Measurements from ENCODE around the gene FGF22. TPM values are rescaled to one million over a fixed set of nuclear protein-coding genes. Genes with fewer than 3 reads are reported as not detected.

FGF22 gene
- total and polyA plus RNA-seq, 10 of the 15 experiments (the other 5 are each of a cell fraction or from before 2014, with no cell fraction given), result 0.05 TPM; not detected in 9

DNA sequence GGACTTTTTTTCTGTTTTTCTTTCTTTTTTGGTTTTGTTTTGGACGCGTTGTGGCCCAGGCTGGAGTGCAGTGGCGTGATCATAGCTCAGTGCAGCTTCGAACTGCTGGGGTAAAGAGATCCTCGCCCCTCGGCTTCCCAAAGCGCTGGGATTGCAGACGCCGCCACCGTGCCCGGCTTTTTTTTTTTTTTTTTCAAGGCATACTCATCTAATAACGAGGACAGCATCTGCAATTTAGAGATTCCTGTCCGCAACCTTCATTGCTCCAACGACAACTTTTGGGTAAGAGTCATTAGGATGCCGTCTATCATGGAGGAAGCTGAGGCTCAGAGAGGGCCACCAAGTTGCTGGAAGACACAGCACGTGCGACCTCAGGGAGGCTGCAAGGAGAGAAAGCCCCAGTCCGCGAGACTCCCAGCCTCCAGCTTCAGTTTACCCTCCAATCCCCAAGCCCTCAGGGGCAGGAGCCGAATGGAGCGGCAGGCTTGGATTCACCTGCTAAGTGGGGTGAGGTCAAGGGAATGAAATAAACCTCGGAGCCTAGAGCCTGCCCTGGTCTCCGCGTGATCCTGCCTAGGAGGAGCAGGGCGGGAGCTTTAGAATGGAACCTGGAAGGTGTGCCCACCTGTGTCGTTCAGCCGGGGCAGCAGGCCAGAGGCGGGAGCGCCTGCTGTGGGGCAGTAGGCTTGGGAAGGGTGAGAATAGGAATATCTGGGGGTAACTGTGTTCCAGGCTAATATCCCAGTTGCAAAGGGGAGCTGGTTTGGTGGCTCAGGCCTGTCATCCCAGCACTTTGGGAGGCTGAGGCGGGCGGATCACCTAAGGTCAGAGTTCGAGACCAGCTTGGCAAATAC lies 5.7 kb upstream of the FGF22 start:
- BruUV-seq (replicated peaks), result no TSS peak
- in situ Hi-C loops (cut with MboI), result no loop called here
- H3K4me3 ChIP-seq, result peak overlapping the region; percentile 72
- FAIRE-seq (no peak), DNase-seq (ENCODE audit: low read depth, low spot score) (no peak), ATAC-seq (no peak)
- RAD21 ChIA-PET (ENCODE audit: unreplicated experiment), result no interaction called here
- H3K4me1 ChIP-seq (ENCODE audit: control insufficient read depth, insufficient read depth, low read length), result peaks cover 34% of the 10 kb centered on the region
- peak overlapping the region; percentile 52; the same call in 1 of the 2 replicates for H3K27ac ChIP-seq (ENCODE audit: control insufficient read depth, insufficient read depth)
- intact Hi-C loops (cut with micrococcal nuclease; ENCODE audit: unreplicated experiment), result loop anchor here (5.0 kb wide), 1 partner anchor 62 kb away; the partner anchor contains the start of gene BSG
- no peaks in the 10 kb centered on the region for H3K27me3 ChIP-seq (replicated peaks in 1 of 2; ENCODE audit: control insufficient read depth in 2 of 2, insufficient read depth in 2 of 2, low read length in 1 of 2)
- H3K9ac ChIP-seq (ENCODE audit: control insufficient read depth, insufficient read depth, low read length), result peak overlapping the region; percentile 70
- no peaks in the 10 kb centered on the region; a peak in 1 of 4 replicates for H3K36me3 ChIP-seq (ENCODE audit: control insufficient read depth in 2 of 2, insufficient read depth in 2 of 2, low read length in 1 of 2)
- H4K20me1 ChIP-seq (ENCODE audit: control insufficient read depth, insufficient read depth), result no peaks in the 10 kb centered on the region
- SMC1A ChIA-PET (ENCODE audit: uncharacterized antibody, unreplicated experiment), result interaction anchor here (0.8 kb wide), 1 partner anchor 126 kb away, joined by 3 read pairs; no protein-coding TSS in a partner anchor
- CTCF ChIA-PET, result interaction anchor here (0.7 to 1.6 kb wide), 3 partner anchors 29 to 109 kb away, joined by 3 read pairs; partner anchors contain the start of gene RNF126
- H3K9me3 ChIP-seq (replicated peaks; ENCODE audit: control insufficient read depth, insufficient read depth, low read length), result no peaks in the 10 kb centered on the region
- POLR2A ChIA-PET, result interaction anchor here (0.7 to 2.8 kb wide), 6 partner anchors 21 to 434 kb away, joined by 3 to 7 read pairs (median 4); partner anchors contain the start of genes RNF126 and RNU6-9
- H3K79me2 ChIP-seq (ENCODE audit: control insufficient read depth, insufficient read depth, low read length), result peaks cover 16% of the 10 kb centered on the region
- peak overlapping the region; percentile 96 for H3K4me2 ChIP-seq (ENCODE audit: control insufficient read depth, insufficient read depth)
- H2AFZ ChIP-seq (ENCODE audit: control insufficient read depth, low read depth, low read length), result peak overlapping the region; percentile 81
- 35% methylated on average over 32 of the region's 32 CpGs for WGBS (ENCODE audit: insufficient coverage, insufficient replicate concordance, low lambda C conversion rate, missing lambda C conversion rate)
- TF ChIP-seq SP1 (IDR thresholded peaks at IDR 0.05; ENCODE audit: low read depth, low read length), result no peak
- no peak for TF ChIP-seq NRF1 (conservative IDR thresholded peaks at IDR 0.05; ENCODE audit: low read depth, low read length)
- no peak for TF ChIP-seq POLR2A (IDR thresholded peaks at IDR 0.05; ENCODE audit: low read depth, low read length)
- no peak for TF ChIP-seq EGR1 (IDR thresholded peaks at IDR 0.05; ENCODE audit: borderline replicate concordance in 1 of 2, low read depth in 2 of 2, low read length in 2 of 2)
- TF ChIP-seq RAD21 (IDR thresholded peaks at IDR 0.05; ENCODE audit: insufficient read depth, low read depth, low read length), result no peak
- no peak for TF ChIP-seq RELA (IDR thresholded peaks at IDR 0.05; ENCODE audit: borderline replicate concordance, partially characterized antibody)
- TF ChIP-seq, protein P1, sequence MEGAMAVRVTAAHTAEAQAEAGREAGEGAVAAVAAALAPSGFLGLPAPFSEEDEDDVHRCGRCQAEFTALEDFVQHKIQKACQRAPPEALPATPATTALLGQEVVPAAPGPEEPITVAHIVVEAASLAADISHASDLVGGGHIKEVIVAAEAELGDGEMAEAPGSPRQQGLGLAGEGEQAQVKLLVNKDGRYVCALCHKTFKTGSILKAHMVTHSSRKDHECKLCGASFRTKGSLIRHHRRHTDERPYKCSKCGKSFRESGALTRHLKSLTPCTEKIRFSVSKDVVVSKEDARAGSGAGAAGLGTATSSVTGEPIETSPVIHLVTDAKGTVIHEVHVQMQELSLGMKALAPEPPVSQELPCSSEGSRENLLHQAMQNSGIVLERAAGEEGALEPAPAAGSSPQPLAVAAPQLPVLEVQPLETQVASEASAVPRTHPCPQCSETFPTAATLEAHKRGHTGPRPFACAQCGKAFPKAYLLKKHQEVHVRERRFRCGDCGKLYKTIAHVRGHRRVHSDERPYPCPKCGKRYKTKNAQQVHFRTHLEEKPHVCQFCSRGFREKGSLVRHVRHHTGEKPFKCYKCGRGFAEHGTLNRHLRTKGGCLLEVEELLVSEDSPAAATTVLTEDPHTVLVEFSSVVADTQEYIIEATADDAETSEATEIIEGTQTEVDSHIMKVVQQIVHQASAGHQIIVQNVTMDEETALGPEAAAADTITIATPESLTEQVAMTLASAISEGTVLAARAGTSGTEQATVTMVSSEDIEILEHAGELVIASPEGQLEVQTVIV (IDR thresholded peaks at IDR 0.05; ENCODE audit: borderline replicate concordance, partially characterized antibody), result no peak
- no peak for TF ChIP-seq MEF2B (IDR thresholded peaks at IDR 0.05; ENCODE audit: partially characterized antibody, poor library complexity, severe bottlenecking)
- TF ChIP-seq IKZF1 (conservative IDR thresholded peaks at IDR 0.05), result no peak
- TF ChIP-seq IRF5 (IDR thresholded peaks at IDR 0.05; ENCODE audit: borderline replicate concordance), result no peak
- no peak for TF ChIP-seq SUZ12 (IDR thresholded peaks at IDR 0.05; ENCODE audit: unreplicated experiment)
- TF ChIP-seq, protein P2, sequence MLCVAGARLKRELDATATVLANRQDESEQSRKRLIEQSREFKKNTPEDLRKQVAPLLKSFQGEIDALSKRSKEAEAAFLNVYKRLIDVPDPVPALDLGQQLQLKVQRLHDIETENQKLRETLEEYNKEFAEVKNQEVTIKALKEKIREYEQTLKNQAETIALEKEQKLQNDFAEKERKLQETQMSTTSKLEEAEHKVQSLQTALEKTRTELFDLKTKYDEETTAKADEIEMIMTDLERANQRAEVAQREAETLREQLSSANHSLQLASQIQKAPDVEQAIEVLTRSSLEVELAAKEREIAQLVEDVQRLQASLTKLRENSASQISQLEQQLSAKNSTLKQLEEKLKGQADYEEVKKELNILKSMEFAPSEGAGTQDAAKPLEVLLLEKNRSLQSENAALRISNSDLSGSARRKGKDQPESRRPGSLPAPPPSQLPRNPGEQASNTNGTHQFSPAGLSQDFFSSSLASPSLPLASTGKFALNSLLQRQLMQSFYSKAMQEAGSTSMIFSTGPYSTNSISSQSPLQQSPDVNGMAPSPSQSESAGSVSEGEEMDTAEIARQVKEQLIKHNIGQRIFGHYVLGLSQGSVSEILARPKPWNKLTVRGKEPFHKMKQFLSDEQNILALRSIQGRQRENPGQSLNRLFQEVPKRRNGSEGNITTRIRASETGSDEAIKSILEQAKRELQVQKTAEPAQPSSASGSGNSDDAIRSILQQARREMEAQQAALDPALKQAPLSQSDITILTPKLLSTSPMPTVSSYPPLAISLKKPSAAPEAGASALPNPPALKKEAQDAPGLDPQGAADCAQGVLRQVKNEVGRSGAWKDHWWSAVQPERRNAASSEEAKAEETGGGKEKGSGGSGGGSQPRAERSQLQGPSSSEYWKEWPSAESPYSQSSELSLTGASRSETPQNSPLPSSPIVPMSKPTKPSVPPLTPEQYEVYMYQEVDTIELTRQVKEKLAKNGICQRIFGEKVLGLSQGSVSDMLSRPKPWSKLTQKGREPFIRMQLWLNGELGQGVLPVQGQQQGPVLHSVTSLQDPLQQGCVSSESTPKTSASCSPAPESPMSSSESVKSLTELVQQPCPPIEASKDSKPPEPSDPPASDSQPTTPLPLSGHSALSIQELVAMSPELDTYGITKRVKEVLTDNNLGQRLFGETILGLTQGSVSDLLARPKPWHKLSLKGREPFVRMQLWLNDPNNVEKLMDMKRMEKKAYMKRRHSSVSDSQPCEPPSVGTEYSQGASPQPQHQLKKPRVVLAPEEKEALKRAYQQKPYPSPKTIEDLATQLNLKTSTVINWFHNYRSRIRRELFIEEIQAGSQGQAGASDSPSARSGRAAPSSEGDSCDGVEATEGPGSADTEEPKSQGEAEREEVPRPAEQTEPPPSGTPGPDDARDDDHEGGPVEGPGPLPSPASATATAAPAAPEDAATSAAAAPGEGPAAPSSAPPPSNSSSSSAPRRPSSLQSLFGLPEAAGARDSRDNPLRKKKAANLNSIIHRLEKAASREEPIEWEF (IDR thresholded peaks at IDR 0.05; ENCODE audit: insufficient replicate concordance, low read depth, low read length), result no peak
- no peak for TF ChIP-seq IRF4 (IDR thresholded peaks at IDR 0.05; ENCODE audit: low read depth, low read length)

All from GM12878 (cell line).